ENCODE data around the gene DUSP6.

GRCh38 chr12:89389755-89390661 lies 37.7 kb upstream of the DUSP6 start:
- TF ChIP-seq CTCF (IDR thresholded peaks at IDR 0.05; ENCODE audit: low read depth, low read length, missing input control): peak; percentile 31
- TF ChIP-seq TAF1 (conservative IDR thresholded peaks at IDR 0.05): peak; percentile 23
- TF ChIP-seq, protein P1, sequence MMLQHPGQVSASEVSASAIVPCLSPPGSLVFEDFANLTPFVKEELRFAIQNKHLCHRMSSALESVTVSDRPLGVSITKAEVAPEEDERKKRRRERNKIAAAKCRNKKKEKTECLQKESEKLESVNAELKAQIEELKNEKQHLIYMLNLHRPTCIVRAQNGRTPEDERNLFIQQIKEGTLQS (IDR thresholded peaks at IDR 0.05): no peak

Measured in liver (tissue), 3 donors.